IPS-11a (cell line): ENCODE measurements around the gene SLC7A8.

Experiments used
- H3K4me3 ChIP-seq: one replicate; pipeline ENCODE4 v1.5.1; 2013; ENCODE audit warnings: low read depth, low read length, control low read depth

SLC7A8 gene

DNA sequence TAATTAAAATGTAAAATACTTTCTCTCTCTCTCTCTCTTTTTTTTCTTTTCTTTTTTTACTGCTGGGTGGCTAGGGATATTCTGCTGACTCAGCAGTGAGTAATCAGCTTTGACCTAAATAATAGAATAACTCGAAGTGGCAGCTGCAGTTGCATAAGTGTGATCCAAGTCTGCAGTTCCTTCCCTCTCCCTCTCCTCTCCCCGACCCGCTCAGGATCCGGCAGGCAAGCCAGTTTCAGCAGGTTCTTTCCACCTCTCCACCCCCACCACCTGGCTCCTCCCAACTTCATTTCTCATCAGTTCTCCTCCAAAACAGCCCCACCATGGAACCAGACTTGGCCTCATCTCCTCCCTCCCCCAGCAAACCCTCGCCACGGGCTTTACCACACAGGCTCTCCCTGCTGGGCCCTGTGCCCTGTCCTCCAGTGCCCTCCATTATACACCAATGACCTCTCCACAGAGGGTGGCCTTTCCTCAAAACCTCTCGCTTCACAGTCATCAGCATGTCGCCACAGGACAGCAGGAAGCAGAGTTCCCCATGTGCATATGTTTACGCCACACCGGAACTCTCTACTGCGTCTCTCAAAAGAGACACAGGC, 22.4 kb downstream of the SLC7A8 start:
- H3K4me3 ChIP-seq: no peak overlapping the region

DNA sequence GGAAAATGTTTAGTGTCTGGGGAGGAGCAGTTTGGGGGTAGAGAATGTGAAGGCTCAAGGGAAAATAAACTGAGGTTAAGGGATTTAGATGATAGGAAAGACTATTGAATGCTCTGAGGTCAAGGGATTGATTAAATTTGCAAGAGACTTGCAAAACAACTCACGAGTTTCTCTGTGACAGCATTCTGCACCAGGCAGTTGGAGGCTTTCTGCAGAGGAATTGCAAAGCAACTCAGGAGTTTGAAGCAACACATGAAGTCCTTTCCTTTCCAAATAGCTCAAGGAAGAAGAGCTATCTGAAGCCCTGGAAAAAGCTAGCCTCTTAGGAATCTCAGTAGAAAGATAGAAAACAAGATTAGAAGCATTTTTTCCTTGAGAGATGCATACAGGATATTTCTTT, 23.9 kb downstream of the SLC7A8 start:
- H3K4me3 ChIP-seq: no peak overlapping the region

DNA sequence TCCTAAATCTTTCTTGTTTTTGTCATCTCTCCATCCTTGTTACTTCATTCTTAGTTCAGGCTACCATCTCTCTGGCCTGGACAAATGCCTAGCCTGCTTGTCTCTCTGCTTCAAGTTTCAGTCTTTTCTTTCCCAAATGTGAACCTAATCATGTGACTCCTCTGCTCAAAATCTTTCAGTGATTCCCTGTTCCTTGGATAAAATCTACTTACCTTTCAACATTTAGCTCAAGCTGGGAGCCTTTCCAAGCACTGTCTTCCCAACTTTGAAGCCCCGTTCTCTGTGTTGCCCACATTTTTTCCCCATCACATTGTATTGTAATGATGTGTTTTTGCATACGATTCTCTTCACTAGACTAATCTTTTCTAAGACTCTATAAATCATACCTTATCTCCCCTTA, 24.7 kb downstream of the SLC7A8 start:
- H3K4me3 ChIP-seq: no peak overlapping the region

DNA sequence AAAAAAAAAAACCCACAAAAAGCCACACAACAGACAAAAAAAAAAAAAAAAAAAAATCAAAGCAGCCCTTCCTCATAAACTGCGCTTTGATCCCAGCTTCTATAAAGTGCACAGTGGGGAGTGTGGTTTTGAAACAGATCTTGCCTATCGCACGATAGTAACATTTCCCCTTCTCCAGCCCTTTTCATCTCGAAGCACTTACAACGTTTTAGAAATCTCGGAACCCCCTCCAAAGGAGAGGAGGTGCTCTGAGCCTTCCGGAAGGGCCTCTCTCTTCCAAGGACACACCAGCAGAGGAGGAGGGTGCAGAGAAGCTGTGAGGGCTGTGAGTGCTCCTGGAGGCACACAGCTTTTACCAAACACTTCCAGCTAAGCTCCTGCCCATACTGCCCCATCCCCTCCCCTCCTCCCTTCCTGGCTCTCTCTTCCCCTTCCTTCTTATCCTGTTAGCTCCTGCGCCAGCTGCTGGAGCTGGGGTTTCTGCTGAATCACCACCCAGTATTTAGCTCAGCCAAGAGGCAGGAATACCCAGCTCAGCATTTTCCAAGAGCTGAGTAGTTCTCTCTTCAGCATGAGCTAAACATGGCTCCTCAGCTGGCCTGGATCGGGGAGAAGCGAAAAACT, 28.4 kb downstream of the SLC7A8 start:
- H3K4me3 ChIP-seq: no peak overlapping the region

DNA sequence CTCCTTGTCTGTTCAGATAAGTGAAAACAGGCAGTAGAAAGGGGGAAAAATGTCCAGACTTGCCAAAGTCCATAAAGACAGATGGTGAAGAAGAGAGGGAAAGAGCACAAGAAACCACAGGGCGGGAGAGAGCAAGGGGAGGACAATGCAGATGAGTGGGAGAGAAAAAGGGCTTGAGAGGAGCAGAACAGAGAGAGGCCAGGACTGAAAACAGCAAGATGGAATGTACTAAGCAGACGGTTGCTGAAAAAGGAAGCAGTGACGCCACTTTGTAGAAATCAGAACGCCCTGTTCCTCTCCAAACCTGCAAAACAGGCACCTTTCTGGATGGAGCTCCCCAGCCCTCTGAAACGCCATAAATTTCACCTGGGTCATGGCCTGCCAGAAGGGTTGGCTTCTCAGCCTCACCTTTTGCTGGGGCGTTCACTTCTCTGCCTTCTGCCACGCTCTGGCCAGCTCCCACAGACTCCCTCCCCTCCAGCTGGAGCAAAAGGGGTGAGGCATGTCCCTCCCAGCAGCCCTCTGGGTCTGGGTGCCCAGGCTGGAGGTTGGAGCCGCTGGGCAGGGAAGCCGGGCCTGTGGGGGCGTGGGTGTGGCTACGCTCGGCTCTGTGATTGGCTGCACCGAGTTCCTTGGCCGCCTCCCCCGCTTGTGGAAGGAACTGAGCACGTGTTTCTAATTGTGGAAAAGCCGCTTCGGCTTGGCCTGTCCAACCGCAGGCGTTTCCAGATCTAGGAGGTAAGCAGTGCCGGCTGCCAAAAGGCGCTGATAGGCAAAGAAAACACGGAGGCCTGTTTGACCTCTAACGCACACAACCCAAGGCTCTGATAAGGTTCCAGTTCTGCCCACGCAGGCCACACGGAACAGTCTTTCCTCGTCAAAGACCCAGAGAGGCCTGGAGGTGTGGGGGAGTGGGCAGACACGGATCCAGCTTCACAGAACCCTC, 29.3 kb downstream of the SLC7A8 start:
- H3K4me3 ChIP-seq: no peak overlapping the region

DNA sequence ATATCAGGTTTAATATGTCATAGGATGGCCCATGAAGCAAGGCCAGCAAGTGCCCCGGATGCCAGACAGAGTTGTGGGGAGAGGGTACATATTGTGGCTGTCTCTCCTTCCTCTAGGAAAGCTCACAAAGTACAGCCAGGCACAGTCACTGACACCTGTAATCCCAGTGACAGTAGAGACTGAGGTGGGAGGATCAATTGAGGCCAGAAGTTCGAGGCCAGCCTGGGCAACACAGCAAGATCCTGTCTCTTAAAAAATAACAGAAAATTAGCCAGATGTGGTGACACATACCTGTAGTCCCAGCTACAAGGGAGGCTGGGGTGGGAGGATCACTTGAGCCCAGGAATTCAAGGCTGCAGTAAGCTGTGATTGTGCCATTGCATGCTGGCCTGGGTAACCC, 32.1 kb downstream of the SLC7A8 start:
- H3K4me3 ChIP-seq: no peak overlapping the region

DNA sequence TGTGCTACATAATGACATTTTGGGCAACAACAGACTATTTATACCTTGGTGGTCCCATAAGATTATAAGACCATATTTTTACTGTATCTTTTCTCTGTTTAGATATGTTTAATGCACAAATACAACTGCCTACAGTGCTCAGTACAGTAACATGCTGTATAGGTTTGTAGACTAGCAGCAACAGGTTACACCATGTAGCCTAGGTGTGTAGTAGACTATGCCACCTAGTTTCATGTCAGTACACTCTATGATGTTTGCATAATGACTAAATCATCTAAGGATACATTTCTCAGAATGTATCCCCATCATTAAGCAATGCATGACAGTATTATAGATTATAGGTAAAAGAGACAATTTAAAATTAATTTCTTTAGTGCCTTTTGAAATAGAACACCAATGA, 33.7 kb downstream of the SLC7A8 start:
- H3K4me3 ChIP-seq: no peak overlapping the region

DNA sequence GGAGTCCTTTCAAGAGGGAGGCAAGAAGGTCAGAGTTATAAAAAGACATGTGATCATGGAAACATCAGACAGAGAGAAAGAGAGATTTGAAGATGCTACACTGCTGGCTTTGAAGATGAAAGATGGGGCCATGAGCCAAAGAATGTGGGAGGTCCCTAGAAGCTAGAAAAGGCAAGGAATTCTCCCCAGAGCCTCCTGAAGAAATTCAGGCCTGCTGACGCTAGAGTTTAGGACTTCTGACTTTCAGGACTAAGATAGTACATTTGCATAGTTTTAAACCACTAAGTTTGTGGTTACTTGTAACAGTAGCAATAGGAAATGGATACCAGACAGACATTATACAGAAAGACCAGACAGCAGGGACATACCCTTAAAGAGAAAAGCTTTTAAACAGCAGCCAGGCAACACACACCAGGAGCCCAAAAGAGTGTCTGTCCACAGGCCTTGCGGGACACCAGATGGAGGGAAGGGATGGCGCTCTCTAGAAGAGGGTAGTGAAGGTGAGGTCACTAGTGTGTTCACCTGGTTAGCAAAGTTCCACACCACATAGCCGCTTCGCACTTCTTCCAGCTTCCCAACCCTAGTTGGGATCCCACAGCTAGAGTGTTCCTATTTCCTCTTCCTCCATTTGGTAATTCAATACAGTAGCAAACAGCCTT, 34.7 kb downstream of the SLC7A8 start:
- no peak overlapping the region for H3K4me3 ChIP-seq

DNA sequence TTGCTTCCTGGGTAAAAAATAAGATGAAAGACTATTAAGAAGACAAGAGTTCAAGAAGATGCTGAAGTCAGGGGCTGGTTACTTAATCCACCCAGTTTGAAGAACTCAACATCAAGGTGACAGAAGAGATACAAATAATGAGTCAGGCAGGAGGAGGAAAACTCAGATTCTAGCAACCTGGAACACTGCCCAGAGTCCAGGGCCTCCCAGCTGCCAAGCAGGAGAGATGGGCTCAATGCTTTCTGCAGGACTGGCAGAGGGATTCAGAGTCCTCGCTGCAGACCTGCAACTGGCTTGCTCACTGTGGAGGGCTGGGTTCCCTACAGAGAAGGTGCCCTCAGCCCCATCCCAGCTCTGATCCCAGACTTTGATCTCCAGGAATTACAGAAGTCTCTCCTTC, 35.8 kb downstream of the SLC7A8 start:
- no peak overlapping the region for H3K4me3 ChIP-seq

DNA sequence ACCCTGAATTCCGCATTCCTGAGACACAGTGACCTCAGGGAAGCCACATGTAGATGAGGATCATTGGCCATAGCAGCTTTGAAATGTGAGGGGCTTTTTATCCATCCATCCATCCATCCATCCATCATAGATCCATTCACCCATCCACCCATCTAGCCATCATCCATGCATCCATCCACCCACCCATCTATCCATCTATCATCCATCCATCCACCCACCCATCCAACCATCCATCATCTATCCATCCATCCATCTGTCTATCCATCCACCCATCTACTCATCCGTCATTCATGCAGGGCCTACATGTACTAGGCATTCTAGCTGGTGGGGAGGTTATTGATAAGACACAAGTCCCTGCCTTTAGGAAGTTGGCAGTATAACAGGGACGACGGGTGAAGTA, 36.5 kb downstream of the SLC7A8 start:
- no peak overlapping the region for H3K4me3 ChIP-seq

DNA sequence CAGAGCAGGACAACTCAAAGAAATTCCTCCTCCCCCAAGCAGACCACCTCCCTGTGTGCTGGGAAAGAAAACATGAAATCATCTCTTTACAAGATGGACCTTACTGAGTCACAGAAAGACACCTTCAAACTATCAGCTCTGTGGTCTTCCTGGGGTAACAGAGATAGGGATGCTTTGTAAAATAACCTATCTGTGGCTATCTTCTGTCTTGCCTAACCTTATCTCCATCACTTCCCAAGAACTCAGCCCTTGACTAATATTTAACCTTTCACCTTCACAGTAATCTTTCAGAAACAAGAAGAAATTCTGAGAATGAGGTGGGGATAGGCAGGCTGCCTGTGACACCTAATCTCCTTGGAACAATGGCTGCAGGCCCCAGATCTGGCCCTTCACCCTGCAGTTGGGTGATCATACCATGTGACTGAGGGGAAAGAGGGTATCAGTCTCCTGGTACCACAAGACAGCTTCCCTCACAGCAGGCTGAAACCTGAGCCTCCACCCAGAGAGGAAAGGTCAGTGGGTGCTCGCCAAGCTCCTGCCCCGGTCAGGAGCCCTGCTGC, 37.0 kb downstream of the SLC7A8 start:
- H3K4me3 ChIP-seq: no peak overlapping the region

DNA sequence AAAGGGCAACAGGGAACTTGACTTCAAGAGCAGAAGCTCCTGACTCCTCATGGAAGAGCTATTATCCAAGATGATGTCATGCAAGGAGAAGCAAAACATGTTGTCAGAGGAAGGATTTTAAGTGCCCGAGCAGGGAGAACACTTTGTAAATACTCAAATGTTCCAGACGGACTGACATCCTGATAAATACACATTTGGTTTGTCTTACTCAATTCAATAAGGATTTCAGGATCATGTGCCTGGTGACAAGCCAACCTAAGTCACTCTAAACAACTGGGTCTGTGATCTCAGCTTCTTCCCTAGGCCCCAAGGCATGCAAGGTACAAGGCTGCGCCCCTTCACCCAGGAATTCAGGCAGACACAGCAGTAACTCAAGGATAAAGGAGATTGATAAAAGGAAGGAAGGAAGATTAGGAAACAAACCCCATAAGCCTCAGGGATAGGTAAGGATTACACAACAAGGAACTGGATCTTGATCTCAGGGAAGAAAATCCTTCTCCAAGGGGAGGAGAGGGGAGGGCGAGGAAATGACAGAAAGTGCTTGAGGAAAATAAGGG, 37.6 kb downstream of the SLC7A8 start:
- no peak overlapping the region for H3K4me3 ChIP-seq

DNA sequence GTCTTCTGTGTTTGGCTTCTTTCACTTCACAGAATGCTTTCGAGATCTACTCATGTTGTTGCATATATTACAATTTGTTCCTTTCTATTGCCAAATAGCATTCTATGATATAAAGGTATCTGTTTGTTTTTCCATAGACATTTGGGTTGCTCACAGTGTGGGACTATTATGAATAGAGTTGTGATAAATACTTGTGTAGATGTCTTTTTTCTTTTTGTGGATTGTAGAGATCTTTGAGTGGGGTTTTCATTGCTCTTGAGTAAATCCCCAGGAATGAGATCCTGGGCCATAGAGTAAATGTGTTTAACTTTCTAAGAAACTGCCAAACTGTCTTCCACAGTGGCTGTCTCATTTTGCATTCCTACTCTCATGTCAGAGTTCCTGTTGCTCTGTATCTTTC, 39.5 kb downstream of the SLC7A8 start:
- no peak overlapping the region for H3K4me3 ChIP-seq

DNA sequence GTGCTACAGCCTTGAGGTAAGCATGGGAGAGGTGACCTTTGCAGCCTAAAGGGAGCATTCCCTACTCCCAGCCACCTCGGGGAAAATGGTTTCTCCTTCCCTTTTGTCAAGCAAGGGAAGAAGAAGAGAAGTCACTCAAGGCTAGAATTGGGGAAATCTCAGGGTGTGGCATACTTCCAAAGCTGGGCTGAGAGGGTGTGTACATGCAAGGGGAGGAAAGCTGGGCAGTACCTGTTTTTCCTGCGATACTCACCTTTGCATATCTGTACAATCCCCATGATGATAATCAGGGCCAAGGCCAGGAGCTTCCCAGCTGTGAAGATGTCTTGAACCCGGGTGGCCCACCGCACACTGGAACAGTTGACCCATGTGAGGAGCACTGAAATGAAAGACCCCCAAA, 40.6 kb downstream of the SLC7A8 start:
- H3K4me3 ChIP-seq: no peak overlapping the region

DNA sequence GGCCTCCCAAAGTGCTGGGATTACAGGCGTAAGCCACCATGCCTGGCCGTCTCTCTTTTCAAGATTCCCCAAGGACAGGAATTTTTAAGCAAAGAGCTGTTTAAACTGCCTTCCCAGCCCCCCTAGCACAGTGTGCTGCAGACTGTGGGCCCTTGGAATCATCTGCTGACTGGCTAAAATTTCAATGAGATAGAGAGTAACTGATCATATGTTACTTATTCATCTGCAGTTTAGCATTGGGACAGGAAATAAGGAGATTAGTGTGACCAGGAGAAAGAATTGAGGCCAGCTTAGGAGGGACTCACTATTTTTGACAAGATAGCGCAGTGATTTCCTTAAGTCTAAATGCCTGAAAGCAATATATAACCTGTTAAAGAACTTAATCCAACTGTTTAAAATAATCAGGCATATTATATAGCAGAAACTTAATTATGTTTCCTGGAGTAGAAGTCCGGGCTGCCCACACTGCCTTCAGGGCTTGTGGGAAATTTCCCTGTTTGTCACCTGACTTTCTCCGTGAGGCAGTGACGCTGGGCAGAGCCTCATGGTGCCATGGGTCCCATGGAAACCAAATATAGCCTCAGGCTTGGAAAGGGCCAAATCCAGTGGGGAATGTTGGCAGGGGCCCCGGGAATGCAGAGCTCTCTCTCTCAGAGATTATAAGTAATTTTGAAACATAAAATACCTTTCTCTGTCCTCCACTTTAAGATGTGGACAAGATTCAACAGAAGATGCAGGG, 41.6 kb downstream of the SLC7A8 start:
- H3K4me3 ChIP-seq: no peak overlapping the region

DNA sequence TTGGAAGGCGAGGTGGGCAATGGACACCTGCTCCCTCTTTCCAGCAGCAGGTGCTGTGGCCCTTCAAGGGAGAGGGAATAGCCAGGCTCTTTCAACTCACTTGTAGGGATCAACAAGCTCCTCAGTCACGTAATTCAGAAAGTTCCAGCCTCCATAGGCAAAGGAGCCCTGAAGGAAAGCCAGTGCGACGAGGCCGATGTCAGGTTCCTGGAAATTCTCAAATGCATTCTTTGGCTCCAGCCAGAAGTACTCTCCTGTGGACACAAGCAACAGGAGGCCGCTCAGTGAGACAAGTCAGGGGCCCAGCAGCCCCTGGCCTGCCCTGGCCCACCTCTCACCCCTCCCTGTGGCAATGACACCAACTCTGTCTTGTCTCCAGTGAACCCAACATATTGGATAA, 43.1 kb downstream of the SLC7A8 start:
- no peak overlapping the region for H3K4me3 ChIP-seq

DNA sequence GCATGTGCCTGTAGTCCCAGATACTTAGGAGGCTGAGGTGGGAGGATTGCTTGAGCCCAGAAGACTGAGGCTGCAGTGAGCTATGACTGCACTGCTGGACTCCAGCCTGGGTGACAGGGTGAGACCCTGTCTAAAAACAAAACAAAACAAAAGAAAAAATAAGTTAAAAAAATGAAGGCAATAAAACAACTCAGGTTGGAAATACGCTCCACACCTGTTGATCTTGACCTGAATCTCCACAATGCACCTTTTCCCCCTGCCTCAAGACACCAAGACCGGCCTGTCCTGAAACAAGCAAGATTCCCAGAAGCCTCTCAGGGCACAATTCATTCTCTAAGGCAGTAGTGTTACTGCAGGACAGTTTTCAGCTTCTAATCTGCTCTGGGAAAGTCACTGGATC, 43.6 kb downstream of the SLC7A8 start:
- H3K4me3 ChIP-seq: no peak overlapping the region

DNA sequence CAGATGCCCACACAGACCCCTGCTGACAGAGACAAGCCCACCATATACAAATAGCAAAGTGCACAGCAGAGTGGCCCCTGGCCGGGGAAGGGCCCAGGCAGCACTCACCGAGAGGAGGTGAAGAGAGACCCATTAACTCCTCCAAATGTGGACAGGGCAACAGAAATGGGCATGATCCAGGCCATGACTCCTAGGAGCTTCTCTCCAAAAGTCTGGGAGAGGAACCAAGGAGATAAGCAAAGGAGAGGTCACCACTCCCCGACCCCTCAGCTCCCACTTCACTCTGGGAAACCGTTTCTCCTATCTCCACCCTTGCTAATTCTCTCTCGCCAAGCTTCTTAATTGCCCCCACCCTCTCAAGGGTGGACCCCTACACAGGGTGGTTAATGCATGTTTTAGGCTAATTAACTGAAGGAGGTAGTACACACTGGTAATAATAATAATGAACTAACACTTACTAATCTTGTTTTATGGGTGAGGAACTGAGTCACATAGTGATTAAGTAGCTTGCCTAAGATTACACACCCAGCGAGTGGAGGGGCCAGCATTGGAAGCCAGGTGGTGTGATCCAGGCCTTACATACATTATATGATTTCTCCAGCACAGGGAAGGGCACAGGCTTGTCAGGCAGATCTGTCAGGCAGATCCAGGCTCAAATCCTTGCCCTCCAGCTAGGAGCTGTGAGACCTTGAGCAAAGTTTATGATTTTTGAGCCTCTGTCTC, 45.5 kb downstream of the SLC7A8 start:
- no peak overlapping the region for H3K4me3 ChIP-seq

DNA sequence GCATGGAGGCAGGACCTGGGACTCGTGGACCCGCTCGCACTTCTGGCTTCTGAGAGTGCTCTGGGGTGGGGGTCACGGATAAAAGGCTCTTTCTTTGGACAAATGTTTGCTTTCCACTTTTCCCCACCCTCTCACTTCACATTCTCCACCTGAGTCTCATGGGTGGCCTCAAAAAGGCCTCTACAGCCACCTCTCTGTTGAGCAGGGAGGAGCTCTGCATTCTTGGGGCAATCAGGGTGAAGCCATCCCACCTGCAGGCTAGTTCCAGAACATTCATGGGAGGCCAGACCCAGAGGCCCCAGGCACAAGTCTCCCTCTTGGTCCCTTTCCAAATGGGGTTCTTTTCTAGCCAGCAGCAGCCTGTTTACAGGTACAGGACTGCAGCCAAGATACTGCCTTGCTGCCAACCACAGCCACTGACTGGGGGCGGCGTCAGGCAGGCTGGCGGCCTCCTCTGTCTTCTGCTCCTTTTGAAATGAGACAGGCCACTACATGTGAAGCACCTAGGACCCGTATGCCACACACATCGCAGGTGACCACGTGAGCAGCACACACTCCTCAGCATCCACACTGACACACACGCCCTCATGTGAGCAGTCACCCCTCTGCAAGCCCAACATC, 46.2 kb downstream of the SLC7A8 start:
- H3K4me3 ChIP-seq: no peak overlapping the region
